Measurements from ENCODE around the gene KCNJ3. TPM values are rescaled to one million over a fixed set of nuclear protein-coding genes. Genes with fewer than 3 reads are reported as not detected.

The KCNJ3 gene
- total and polyA plus RNA-seq, 9 of the 15 experiments (the other 6 are each of a cell fraction or from before 2014, with no cell fraction given), result not detected

DNA sequence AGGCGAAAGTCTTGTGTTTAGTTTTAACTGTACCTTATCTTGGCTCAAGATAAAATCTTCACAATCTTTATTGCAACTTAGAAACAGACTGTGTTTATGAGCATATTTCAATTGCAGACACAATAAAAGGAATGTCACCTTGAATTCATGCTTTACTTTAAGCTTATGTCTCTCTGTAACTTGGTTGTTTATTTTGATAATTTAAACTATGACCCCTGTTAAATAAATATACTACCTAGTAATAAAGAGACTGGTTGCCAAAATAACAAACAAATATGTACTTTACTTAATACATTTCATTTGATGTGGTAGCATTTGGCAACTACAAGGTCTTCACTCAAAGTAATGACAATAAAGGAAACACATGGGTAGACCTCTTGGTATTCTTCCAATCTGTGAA is 202.6 kb downstream of the KCNJ3 start:
- FAIRE-seq, result no peak
- TF ChIP-seq CSDE1 (IDR thresholded peaks at IDR 0.05) (no peak), ZFPM2 (CRISPR knock-in tag; IDR thresholded peaks at IDR 0.05) (no peak), NR2C1 (IDR thresholded peaks at IDR 0.05) (no peak), NR2C1 (tag; IDR thresholded peaks at IDR 0.05) (no peak), NFRKB (IDR thresholded peaks at IDR 0.05; ENCODE audit: low read depth) (no peak), SIN3A (IDR thresholded peaks at IDR 0.05; ENCODE audit: borderline replicate concordance in 2 of 2, control insufficient read depth in 1 of 2, low read depth in 2 of 2, low read length in 2 of 2) (no peak), ARHGAP35 (IDR thresholded peaks at IDR 0.05; ENCODE audit: partially characterized antibody) (no peak), HCFC1 (IDR thresholded peaks at IDR 0.05; ENCODE audit: low read depth, low read length) (no peak), ZBTB7A (IDR thresholded peaks at IDR 0.05; ENCODE audit: borderline replicate concordance, control insufficient read depth, low read depth, low read length) (no peak), MAZ (CRISPR knock-in tag; conservative IDR thresholded peaks at IDR 0.05 in 1 of 2, IDR thresholded peaks at IDR 0.05 in 1 of 2) (no peak)
- TF ChIP-seq, protein P1, sequence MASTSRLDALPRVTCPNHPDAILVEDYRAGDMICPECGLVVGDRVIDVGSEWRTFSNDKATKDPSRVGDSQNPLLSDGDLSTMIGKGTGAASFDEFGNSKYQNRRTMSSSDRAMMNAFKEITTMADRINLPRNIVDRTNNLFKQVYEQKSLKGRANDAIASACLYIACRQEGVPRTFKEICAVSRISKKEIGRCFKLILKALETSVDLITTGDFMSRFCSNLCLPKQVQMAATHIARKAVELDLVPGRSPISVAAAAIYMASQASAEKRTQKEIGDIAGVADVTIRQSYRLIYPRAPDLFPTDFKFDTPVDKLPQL (IDR thresholded peaks at IDR 0.05; ENCODE audit: extremely low read depth, insufficient read length), result no peak
- TF ChIP-seq, protein P2, sequence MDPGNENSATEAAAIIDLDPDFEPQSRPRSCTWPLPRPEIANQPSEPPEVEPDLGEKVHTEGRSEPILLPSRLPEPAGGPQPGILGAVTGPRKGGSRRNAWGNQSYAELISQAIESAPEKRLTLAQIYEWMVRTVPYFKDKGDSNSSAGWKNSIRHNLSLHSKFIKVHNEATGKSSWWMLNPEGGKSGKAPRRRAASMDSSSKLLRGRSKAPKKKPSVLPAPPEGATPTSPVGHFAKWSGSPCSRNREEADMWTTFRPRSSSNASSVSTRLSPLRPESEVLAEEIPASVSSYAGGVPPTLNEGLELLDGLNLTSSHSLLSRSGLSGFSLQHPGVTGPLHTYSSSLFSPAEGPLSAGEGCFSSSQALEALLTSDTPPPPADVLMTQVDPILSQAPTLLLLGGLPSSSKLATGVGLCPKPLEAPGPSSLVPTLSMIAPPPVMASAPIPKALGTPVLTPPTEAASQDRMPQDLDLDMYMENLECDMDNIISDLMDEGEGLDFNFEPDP (CRISPR knock-in tag; IDR thresholded peaks at IDR 0.05), result no peak
- TF ChIP-seq, protein P3, sequence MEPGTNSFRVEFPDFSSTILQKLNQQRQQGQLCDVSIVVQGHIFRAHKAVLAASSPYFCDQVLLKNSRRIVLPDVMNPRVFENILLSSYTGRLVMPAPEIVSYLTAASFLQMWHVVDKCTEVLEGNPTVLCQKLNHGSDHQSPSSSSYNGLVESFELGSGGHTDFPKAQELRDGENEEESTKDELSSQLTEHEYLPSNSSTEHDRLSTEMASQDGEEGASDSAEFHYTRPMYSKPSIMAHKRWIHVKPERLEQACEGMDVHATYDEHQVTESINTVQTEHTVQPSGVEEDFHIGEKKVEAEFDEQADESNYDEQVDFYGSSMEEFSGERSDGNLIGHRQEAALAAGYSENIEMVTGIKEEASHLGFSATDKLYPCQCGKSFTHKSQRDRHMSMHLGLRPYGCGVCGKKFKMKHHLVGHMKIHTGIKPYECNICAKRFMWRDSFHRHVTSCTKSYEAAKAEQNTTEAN (CRISPR knock-in tag; IDR thresholded peaks at IDR 0.05), result no peak
- TF ChIP-seq, protein P4, sequence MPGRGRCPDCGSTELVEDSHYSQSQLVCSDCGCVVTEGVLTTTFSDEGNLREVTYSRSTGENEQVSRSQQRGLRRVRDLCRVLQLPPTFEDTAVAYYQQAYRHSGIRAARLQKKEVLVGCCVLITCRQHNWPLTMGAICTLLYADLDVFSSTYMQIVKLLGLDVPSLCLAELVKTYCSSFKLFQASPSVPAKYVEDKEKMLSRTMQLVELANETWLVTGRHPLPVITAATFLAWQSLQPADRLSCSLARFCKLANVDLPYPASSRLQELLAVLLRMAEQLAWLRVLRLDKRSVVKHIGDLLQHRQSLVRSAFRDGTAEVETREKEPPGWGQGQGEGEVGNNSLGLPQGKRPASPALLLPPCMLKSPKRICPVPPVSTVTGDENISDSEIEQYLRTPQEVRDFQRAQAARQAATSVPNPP (IDR thresholded peaks at IDR 0.05; ENCODE audit: borderline replicate concordance, insufficient read depth, insufficient read length), result no peak
- no TSS peak for BruUV-seq (replicated peaks)

More for the DNA sequence above, 202.6 kb downstream of the KCNJ3 start:
- Histone ChIP-seq H4K20me1 (replicated peaks; ENCODE audit: control insufficient read depth, insufficient read depth, low read length) (no peaks in the 10 kb centered on the region), H3K4me2 (ENCODE audit: insufficient read depth, low read length) (no peak overlapping the region), H3K27me3 (ENCODE audit: control insufficient read depth in 2 of 2, insufficient read depth in 2 of 2, low read length in 2 of 2) (no peaks in the 10 kb centered on the region), H3K27ac (ENCODE audit: extremely low read depth, low read depth, low read length) (no peak overlapping the region), H3K9ac (ENCODE audit: insufficient read depth in 1 of 2, low read depth in 2 of 2, low read length in 2 of 2) (no peak overlapping the region), H3K9me1 (ENCODE audit: control insufficient read depth, insufficient read depth, low read length) (no peaks in the 10 kb centered on the region), H2AFZ (ENCODE audit: low read depth, low read length) (no peak overlapping the region), H3K36me3 (ENCODE audit: control insufficient read depth, insufficient read depth, low read length) (no peaks in the 10 kb centered on the region), H3K79me2 (ENCODE audit: control insufficient read depth, insufficient read depth, low read length) (no peaks in the 10 kb centered on the region), H3K4me1 (replicated peaks in 1 of 2; ENCODE audit: control insufficient read depth in 2 of 2, insufficient read depth in 2 of 2, low read length in 2 of 2) (no peaks in the 10 kb centered on the region), H3K9me3 (replicated peaks; ENCODE audit: control insufficient read depth, insufficient read depth, low read depth, low read length) (0 out of 2 replicates have a peak, but pooled peaks cover 2% of the 10 kb centered on the region), H3K4me3 (no peak overlapping the region)
- whole genome bisulfite sequencing (ENCODE audit: insufficient coverage, low coverage, missing lambda C conversion rate), result 0% methylated on average over 1 of the region's 1 CpG
- in situ Hi-C loops (cut with MboI), result no loop called here
- ChIA-PET POLR2A (no interaction called here), CTCF (ENCODE audit: low intra/inter-chr PET ratio) (no interaction called here)
- ATAC-seq (no peak), DNase-seq (ENCODE audit: extremely low read depth in 1 of 4, low spot score in 3 of 4) (no peak)
- intact Hi-C loops (cut with micrococcal nuclease), result no loop called here
